ENCODE results near the gene TRMT1.

Gene TRMT1

DNA sequence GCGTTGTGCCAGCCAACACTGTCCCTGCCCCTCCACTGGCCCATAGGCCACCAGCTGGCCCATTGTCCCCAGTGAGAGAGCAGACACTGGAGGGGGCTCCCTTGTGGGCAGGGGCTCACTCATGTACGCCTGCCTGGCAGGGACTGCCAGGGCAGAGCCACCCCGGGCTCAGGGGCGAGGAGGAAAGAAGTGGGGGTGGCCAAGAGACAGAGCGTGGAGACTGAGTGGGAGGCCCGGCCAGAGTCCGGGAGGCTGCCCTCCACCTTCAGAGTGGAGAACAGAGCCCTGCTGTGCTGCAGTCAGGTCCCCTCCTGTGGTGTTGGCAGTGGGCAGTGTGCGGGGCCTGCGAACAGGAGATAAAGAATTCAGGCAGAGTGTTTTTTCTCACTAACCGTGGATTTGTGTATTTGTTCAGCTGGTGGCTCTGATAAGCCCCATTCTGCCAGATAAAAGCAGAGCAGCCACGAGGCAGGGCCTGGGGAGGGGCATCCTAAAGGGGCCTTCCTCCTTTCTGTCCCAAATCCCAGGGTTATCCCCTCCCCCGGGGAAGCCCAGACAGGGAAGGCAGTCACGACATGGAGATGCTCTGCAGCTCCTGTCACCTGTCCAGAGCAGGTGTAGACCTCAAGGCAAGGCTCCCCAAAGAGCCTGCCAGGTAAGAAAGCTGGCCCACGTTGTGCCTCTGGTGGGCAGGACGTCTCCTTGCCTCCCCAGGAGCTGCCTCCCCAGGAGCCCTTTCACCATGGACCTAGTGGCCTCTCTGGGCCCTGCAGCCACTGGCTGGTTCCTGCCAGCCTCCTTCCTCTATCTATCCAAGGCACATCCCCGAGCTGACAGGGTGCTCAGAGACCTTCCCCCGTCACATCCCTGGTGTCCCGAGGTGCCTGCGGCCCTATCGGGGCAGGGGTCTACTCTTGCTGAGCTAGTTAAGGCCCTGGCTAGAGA lies 46.9 kb downstream of the TRMT1 start:
- H3K9ac ChIP-seq (ENCODE audit: insufficient read length, low read depth): peak overlapping the region; percentile 58
- TF ChIP-seq YY1 (IDR thresholded peaks at IDR 0.05; ENCODE audit: insufficient read depth, insufficient read length) (no peak), ZNF274 (IDR thresholded peaks at IDR 0.05; ENCODE audit: low read depth, low read length) (no peak), SUZ12 (IDR thresholded peaks at IDR 0.05; ENCODE audit: extremely low read depth, insufficient read depth, insufficient read length) (no peak)
- no peaks in the 10 kb centered on the region for H3K9me3 ChIP-seq (ENCODE audit: insufficient read depth, low read length)
- H3K36me3 ChIP-seq (ENCODE audit: insufficient read depth, insufficient read length, low read length): no peaks in the 10 kb centered on the region
- peaks cover 45% of the 10 kb centered on the region for H3K27me3 ChIP-seq (ENCODE audit: insufficient read depth, insufficient read length)
- DNase-seq (ENCODE audit: low read depth, low spot score): no peak
- peaks cover 15% of the 10 kb centered on the region for H3K4me1 ChIP-seq (ENCODE audit: insufficient read depth, insufficient read length)
- no peak overlapping the region for H3K4me3 ChIP-seq (ENCODE audit: insufficient read length, low read depth)

GRCh38 chr19:13068085-13068846 lies 48.3 kb downstream of the TRMT1 start:
- no peak for DNase-seq (ENCODE audit: low read depth, low spot score)
- no peaks in the 10 kb centered on the region for H3K9me3 ChIP-seq (ENCODE audit: insufficient read depth, low read length)
- no peak overlapping the region for H3K9ac ChIP-seq (ENCODE audit: insufficient read length, low read depth)
- no peaks in the 10 kb centered on the region for H3K36me3 ChIP-seq (ENCODE audit: insufficient read depth, insufficient read length, low read length)
- peaks cover 59% of the 10 kb centered on the region for H3K27me3 ChIP-seq (ENCODE audit: insufficient read depth, insufficient read length)
- no peak for TF ChIP-seq ZNF274 (IDR thresholded peaks at IDR 0.05; ENCODE audit: low read depth, low read length)
- no peak for TF ChIP-seq SUZ12 (IDR thresholded peaks at IDR 0.05; ENCODE audit: extremely low read depth, insufficient read depth, insufficient read length)
- TF ChIP-seq YY1 (IDR thresholded peaks at IDR 0.05; ENCODE audit: insufficient read depth, insufficient read length): no peak
- peaks cover 13% of the 10 kb centered on the region for H3K4me1 ChIP-seq (ENCODE audit: insufficient read depth, insufficient read length)
- H3K4me3 ChIP-seq (ENCODE audit: insufficient read length, low read depth): no peak overlapping the region

- Histone ChIP-seq H3K27me3 (ENCODE audit: insufficient read depth, insufficient read length) (peaks cover 65% of the 10 kb centered on the region), H3K9ac (ENCODE audit: insufficient read length, low read depth) (no peak overlapping the region), H3K9me3 (ENCODE audit: insufficient read depth, low read length) (no peaks in the 10 kb centered on the region), H3K4me3 (ENCODE audit: insufficient read length, low read depth) (no peak overlapping the region), H3K4me1 (ENCODE audit: insufficient read depth, insufficient read length) (peaks cover 9% of the 10 kb centered on the region), H3K36me3 (ENCODE audit: insufficient read depth, insufficient read length, low read length) (no peaks in the 10 kb centered on the region)
- no peak for TF ChIP-seq ZNF274 (IDR thresholded peaks at IDR 0.05; ENCODE audit: low read depth, low read length)
- no peak for TF ChIP-seq YY1 (IDR thresholded peaks at IDR 0.05; ENCODE audit: insufficient read depth, insufficient read length)
- TF ChIP-seq SUZ12 (IDR thresholded peaks at IDR 0.05; ENCODE audit: extremely low read depth, insufficient read depth, insufficient read length): no peak
- no peak for DNase-seq (ENCODE audit: low read depth, low spot score)
These were observed 49.4 kb downstream of the TRMT1 start for GRCh38 chr19:13066933-13067807.

GRCh38 chr19:13066226-13066625 lies 50.3 kb downstream of the TRMT1 start:
- Histone ChIP-seq H3K36me3 (ENCODE audit: insufficient read depth, insufficient read length, low read length) (no peaks in the 10 kb centered on the region), H3K4me3 (ENCODE audit: insufficient read length, low read depth) (no peak overlapping the region), H3K9me3 (ENCODE audit: insufficient read depth, low read length) (no peaks in the 10 kb centered on the region), H3K4me1 (ENCODE audit: insufficient read depth, insufficient read length) (peaks cover 9% of the 10 kb centered on the region), H3K27me3 (ENCODE audit: insufficient read depth, insufficient read length) (peaks cover 73% of the 10 kb centered on the region), H3K9ac (ENCODE audit: insufficient read length, low read depth) (no peak overlapping the region)
- no peak for TF ChIP-seq YY1 (IDR thresholded peaks at IDR 0.05; ENCODE audit: insufficient read depth, insufficient read length)
- TF ChIP-seq ZNF274 (IDR thresholded peaks at IDR 0.05; ENCODE audit: low read depth, low read length): no peak
- TF ChIP-seq SUZ12 (IDR thresholded peaks at IDR 0.05; ENCODE audit: extremely low read depth, insufficient read depth, insufficient read length): no peak
- no peak for DNase-seq (ENCODE audit: low read depth, low spot score)

DNA sequence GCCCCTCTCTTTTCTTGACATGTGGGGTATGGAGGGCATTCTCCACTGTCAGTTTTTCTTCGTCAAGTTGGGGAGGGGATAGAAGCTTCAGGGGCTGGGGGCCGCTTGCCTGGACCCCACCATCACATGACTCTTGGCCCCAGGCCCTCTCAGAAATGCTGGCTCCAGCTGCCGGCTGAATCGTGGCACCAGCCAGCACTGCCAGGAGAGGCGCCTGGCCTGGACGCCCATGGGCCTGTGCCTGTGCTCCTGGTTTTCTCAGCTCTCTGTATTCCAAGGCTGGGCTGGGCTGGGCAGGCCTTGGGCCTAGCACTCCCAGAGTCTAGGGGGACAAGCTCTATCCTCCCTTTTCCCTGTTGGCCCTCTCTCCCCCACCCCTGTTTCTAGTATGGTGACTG lies 52.4 kb downstream of the TRMT1 start:
- no peak overlapping the region for H3K9ac ChIP-seq (ENCODE audit: insufficient read length, low read depth)
- no peak overlapping the region for H3K4me3 ChIP-seq (ENCODE audit: insufficient read length, low read depth)
- H3K36me3 ChIP-seq (ENCODE audit: insufficient read depth, insufficient read length, low read length): no peaks in the 10 kb centered on the region
- TF ChIP-seq SUZ12 (IDR thresholded peaks at IDR 0.05; ENCODE audit: extremely low read depth, insufficient read depth, insufficient read length) (no peak), YY1 (IDR thresholded peaks at IDR 0.05; ENCODE audit: insufficient read depth, insufficient read length) (no peak), ZNF274 (IDR thresholded peaks at IDR 0.05; ENCODE audit: low read depth, low read length) (no peak)
- H3K27me3 ChIP-seq (ENCODE audit: insufficient read depth, insufficient read length): peaks cover 81% of the 10 kb centered on the region
- no peaks in the 10 kb centered on the region for H3K9me3 ChIP-seq (ENCODE audit: insufficient read depth, low read length)
- DNase-seq (ENCODE audit: low read depth, low spot score): no peak
- peaks cover 14% of the 10 kb centered on the region for H3K4me1 ChIP-seq (ENCODE audit: insufficient read depth, insufficient read length)

GRCh38 chr19:13063461-13064091 lies 53.0 kb downstream of the TRMT1 start:
- peaks cover 18% of the 10 kb centered on the region for H3K4me1 ChIP-seq (ENCODE audit: insufficient read depth, insufficient read length)
- no peak overlapping the region for H3K9ac ChIP-seq (ENCODE audit: insufficient read length, low read depth)
- H3K36me3 ChIP-seq (ENCODE audit: insufficient read depth, insufficient read length, low read length): no peaks in the 10 kb centered on the region
- H3K9me3 ChIP-seq (ENCODE audit: insufficient read depth, low read length): no peaks in the 10 kb centered on the region
- no peak for DNase-seq (ENCODE audit: low read depth, low spot score)
- H3K27me3 ChIP-seq (ENCODE audit: insufficient read depth, insufficient read length): peaks cover 81% of the 10 kb centered on the region
- TF ChIP-seq SUZ12 (IDR thresholded peaks at IDR 0.05; ENCODE audit: extremely low read depth, insufficient read depth, insufficient read length) (no peak), ZNF274 (IDR thresholded peaks at IDR 0.05; ENCODE audit: low read depth, low read length) (no peak), YY1 (IDR thresholded peaks at IDR 0.05; ENCODE audit: insufficient read depth, insufficient read length) (no peak)
- no peak overlapping the region for H3K4me3 ChIP-seq (ENCODE audit: insufficient read length, low read depth)
